Prostate gland (tissue), 2 donors: ENCODE measurements around the gene PTPRK.

Source experiments
- CTCF ChIP-seq, 4 experiments: fragments of 200-600 bp in 2 of 4; fragments of 450-650 bp in 2 of 4; sonication (generic) in 2 of 4; IDR thresholded peaks; 1 replicate in 3 of 4; 2 replicates in 1 of 4; pipeline ENCODE4 v1.5.1; 2016 to 2019; ENCODE audit warnings: antibody characterized with exemption in 4 of 4, mild to moderate bottlenecking in 2 of 4, moderate library complexity in 2 of 4
- POLR2A ChIP-seq: fragments of 450-650 bp; IDR thresholded peaks from one replicate; pipeline ENCODE4 v1.6.1; 2016; ENCODE audit warnings: antibody characterized with exemption, mild to moderate bottlenecking
- POLR2AphosphoS5 ChIP-seq: sonication (generic); formaldehyde crosslinking; IDR thresholded peaks from one replicate; pipeline ENCODE4 v1.6.1; 2017; ENCODE audit warnings: antibody characterized with exemption

GRCh38 chr6:128414943-128415342 is 105.5 kb downstream of the PTPRK start:
- TF ChIP-seq CTCF (IDR thresholded peaks at IDR 0.05), result no peak
- TF ChIP-seq POLR2A, result no peak
- no peak for TF ChIP-seq POLR2AphosphoS5
